Astrocyte (in vitro differentiated cells and primary cell): ENCODE data around the gene RAET1G.

Experiments used
- EZH2 ChIP-seq: IDR thresholded peaks from 2 replicates; pipeline ENCODE4 v1.6.1; 2012; ENCODE audit warnings: mild to moderate bottlenecking, low read length, inconsistent platforms; ENCODE audit not compliant: insufficient read depth
- TF ChIP-seq, protein P1 (sequence below): IDR thresholded peaks from 2 replicates; pipeline ENCODE4 v1.5.1; 2011; ENCODE audit warnings: low read depth, mild to moderate bottlenecking, inconsistent platforms, low read length, moderate library complexity; ENCODE audit not compliant: insufficient read depth

DNA sequence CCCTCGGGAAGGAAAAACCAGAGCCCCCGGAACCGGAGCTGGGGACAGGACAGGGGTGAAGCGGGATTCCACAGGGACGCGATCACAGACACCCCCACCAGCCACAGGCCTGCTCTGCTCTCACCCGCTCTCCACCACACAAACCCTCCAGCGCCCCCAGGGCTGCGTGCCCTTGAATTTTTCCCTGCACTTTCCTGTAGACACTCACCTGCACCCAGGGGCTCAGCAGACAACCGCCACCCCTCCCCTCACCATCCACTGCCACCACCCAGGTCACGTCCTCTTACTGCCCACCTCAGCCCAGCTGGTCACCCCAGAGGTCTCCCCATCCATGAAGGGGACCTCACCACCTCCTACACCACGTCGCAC lies 19.5 kb upstream of the RAET1G start:
- TF ChIP-seq, protein P1, sequence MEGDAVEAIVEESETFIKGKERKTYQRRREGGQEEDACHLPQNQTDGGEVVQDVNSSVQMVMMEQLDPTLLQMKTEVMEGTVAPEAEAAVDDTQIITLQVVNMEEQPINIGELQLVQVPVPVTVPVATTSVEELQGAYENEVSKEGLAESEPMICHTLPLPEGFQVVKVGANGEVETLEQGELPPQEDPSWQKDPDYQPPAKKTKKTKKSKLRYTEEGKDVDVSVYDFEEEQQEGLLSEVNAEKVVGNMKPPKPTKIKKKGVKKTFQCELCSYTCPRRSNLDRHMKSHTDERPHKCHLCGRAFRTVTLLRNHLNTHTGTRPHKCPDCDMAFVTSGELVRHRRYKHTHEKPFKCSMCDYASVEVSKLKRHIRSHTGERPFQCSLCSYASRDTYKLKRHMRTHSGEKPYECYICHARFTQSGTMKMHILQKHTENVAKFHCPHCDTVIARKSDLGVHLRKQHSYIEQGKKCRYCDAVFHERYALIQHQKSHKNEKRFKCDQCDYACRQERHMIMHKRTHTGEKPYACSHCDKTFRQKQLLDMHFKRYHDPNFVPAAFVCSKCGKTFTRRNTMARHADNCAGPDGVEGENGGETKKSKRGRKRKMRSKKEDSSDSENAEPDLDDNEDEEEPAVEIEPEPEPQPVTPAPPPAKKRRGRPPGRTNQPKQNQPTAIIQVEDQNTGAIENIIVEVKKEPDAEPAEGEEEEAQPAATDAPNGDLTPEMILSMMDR, result no peak
- no peak for TF ChIP-seq EZH2
